Central memory CD8-positive, alpha-beta T cell (primary cell): ENCODE results near the gene MS4A12.
"Not testable (repeated sequence)": the region's sequence is repeated elsewhere in the genome, so short reads cannot be mapped to it uniquely, and the experiment has no call there.

Source experiments
- ATAC-seq: fragments of 150-1000 bp; cut with Tn5 transposase; replicated peaks from 2 replicates; pipeline ENCODE4 v1.10.0; 2022; ENCODE audit warnings: mild to moderate bottlenecking, moderate FRiP score, moderate number of reproducible peaks; ENCODE audit not compliant: poor library complexity, severe bottlenecking; ENCODE audit errors: extremely low read depth
- DNase-seq, 2 donors: peaks; one replicate each; pipeline ENCODE4 v3.0.0; 2021; ENCODE audit warnings: low spot score in 2 of 2
- H3K27ac Mint-ChIP-seq: one replicate; pipeline ENCODE4 v1.8.0; 2022; ENCODE audit warnings: low read depth, mild to moderate bottlenecking, moderate library complexity, mixed read lengths
- H3K27me3 Mint-ChIP-seq: one replicate; pipeline ENCODE4 v1.8.0; 2022; ENCODE audit warnings: mixed read lengths
- H3K36me3 Mint-ChIP-seq: one replicate; pipeline ENCODE4 v1.8.0; 2022; ENCODE audit warnings: mild to moderate bottlenecking, moderate library complexity, mixed read lengths; ENCODE audit not compliant: insufficient read depth
- H3K4me1 Mint-ChIP-seq: one replicate; pipeline ENCODE4 v1.8.0; 2022; ENCODE audit warnings: mixed read lengths
- H3K4me3 Mint-ChIP-seq: one replicate; pipeline ENCODE4 v1.8.0; 2022; ENCODE audit warnings: mild to moderate bottlenecking, moderate library complexity, mixed read lengths
- H3K9me3 Mint-ChIP-seq: one replicate; pipeline ENCODE4 v1.8.0; 2022; ENCODE audit warnings: mixed read lengths

Gene MS4A12, protein sequence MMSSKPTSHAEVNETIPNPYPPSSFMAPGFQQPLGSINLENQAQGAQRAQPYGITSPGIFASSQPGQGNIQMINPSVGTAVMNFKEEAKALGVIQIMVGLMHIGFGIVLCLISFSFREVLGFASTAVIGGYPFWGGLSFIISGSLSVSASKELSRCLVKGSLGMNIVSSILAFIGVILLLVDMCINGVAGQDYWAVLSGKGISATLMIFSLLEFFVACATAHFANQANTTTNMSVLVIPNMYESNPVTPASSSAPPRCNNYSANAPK

GRCh38 chr11:60492488-60493009 is at the start of gene MS4A12:
Gene MS4A12 (plus strand): TSS chr11:60492778. CDS start chr11:60497319, 4,541 bp downstream.
- H3K9me3 Mint-ChIP-seq, result no peaks in the 10 kb centered on the region
- H3K36me3 Mint-ChIP-seq, result no peaks in the 10 kb centered on the region
- H3K4me3 Mint-ChIP-seq, result no peak within 1 kb of the TSS
- peaks cover 28% of the 10 kb centered on the region for H3K27me3 Mint-ChIP-seq
- DNase-seq (no peak), ATAC-seq (no peak)
- no peak within 1 kb of the TSS for H3K27ac Mint-ChIP-seq
- H3K4me1 Mint-ChIP-seq, result no peaks in the 10 kb centered on the region

- Mint-ChIP-seq H3K4me1 (peaks cover 16% of the 10 kb centered on the region), H3K9me3 (no peaks in the 10 kb centered on the region), H3K27me3 (no peaks in the 10 kb centered on the region), H3K4me3 (peak overlapping the region; percentile 81), H3K36me3 (no peaks in the 10 kb centered on the region), H3K27ac (peak overlapping the region; percentile 92)
- ATAC-seq (no peak), DNase-seq (no peak)
Measured at GRCh38 chr11:60447070-60447469, 45.5 kb upstream of the MS4A12 start.

DNA sequence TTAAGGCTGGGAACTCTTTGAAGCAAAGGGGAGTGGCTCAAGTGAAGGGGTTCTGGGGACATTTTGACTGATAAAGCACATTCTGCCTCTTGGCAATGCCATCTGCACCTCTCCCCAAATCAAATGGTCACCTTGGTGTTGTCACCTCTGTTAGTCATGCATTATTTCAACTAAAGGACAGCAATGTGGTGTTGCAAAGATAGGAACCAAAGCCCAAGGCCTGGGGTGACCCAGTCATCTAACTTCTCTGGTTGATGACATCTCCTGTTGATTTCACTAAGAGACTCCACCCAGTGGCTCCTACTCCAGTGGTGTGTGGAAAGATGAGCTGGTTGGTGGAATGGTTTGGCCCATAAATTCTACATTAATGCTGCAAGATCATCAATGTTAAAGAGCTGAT is 44.7 kb upstream of the MS4A12 start:
- peaks cover 16% of the 10 kb centered on the region for H3K4me1 Mint-ChIP-seq
- no peaks in the 10 kb centered on the region for H3K9me3 Mint-ChIP-seq
- no peaks in the 10 kb centered on the region for H3K27me3 Mint-ChIP-seq
- no peaks in the 10 kb centered on the region for H3K36me3 Mint-ChIP-seq
- H3K27ac Mint-ChIP-seq, result no peak overlapping the region
- DNase-seq (no peak), ATAC-seq (no peak)
- no peak overlapping the region for H3K4me3 Mint-ChIP-seq

DNA sequence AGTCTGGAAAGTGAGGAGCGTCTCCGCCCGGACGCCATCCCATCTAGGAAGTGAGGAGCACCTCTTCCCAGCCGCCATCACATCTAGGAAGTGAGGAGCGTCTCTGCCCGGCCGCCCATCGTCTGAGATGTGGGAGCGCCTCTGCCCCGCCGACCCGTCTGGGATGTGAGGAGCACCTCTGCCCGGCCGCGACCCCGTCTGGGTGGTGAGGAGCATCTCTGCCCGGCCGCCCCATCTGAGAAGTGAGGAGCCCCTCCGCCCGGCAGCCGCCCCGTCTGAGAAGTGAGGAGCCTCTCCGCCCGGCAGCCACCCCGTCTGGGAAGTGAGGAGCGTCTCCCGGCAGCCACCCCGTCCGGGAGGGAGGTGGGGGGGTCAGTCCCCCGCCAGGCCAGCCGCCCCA is 41.4 kb upstream of the MS4A12 start:
- ATAC-seq, H3K9me3 Mint-ChIP-seq, H3K27me3 Mint-ChIP-seq, H3K27ac Mint-ChIP-seq, H3K4me3 Mint-ChIP-seq, DNase-seq, H3K36me3 Mint-ChIP-seq: not testable (repeated sequence)
- peaks cover 31% of the 10 kb centered on the region for H3K4me1 Mint-ChIP-seq

- Mint-ChIP-seq H3K27ac (peak overlapping the region; percentile 68), H3K4me3 (no peak overlapping the region), H3K4me1 (peaks cover 39% of the 10 kb centered on the region), H3K36me3 (peaks cover 2% of the 10 kb centered on the region), H3K27me3 (no peaks in the 10 kb centered on the region), H3K9me3 (no peaks in the 10 kb centered on the region)
- no peak for DNase-seq
- ATAC-seq, result no peak
Measured at GRCh38 chr11:60454212-60454611, 38.4 kb upstream of the MS4A12 start.

- Mint-ChIP-seq H3K27me3 (no peaks in the 10 kb centered on the region), H3K9me3 (no peaks in the 10 kb centered on the region), H3K27ac (peak within 1 kb of the TSS; percentile 68), H3K4me3 (peak within 1 kb of the TSS; percentile 53), H3K4me1 (peaks cover 39% of the 10 kb centered on the region), H3K36me3 (peaks cover 2% of the 10 kb centered on the region)
- DNase-seq (peak in 1 of 2 donors; percentile 16), ATAC-seq (peak; percentile 98)
Measured at GRCh38 chr11:60455531-60456042, 37.0 kb upstream of the MS4A12 start, which contains the start of gene MS4A1. Gene MS4A1 (plus strand): TSS chr11:60455847. CDS start chr11:60462375, 6,528 bp downstream.

DNA sequence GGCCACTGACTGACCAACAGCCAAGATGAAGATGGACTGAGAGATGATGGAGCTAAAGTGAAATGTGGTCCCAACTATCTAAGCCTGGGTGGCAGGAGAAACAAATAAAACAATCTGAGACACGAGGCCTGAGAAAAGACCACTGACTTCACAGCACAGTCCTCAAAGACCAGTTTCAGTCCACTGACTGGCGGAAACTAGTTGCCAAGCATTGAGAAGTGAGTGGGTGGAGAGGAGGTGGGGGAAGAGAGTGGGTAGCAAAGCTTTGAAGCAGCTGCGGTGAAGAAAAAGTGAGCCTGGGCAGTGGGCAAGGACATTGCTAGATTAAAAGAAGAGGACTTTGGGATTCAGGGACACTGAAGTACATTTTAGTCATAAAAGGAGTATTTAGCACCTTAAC is 35.0 kb upstream of the MS4A12 start:
- no peak for DNase-seq
- no peaks in the 10 kb centered on the region for H3K9me3 Mint-ChIP-seq
- no peak for ATAC-seq
- no peaks in the 10 kb centered on the region for H3K27me3 Mint-ChIP-seq
- peak overlapping the region; percentile 53 for H3K4me3 Mint-ChIP-seq
- H3K27ac Mint-ChIP-seq, result peak overlapping the region; percentile 5
- peaks cover 4% of the 10 kb centered on the region for H3K36me3 Mint-ChIP-seq
- H3K4me1 Mint-ChIP-seq, result peaks cover 39% of the 10 kb centered on the region

GRCh38 chr11:60459345-60459744 is 33.2 kb upstream of the MS4A12 start:
- no peaks in the 10 kb centered on the region for H3K27me3 Mint-ChIP-seq
- H3K27ac Mint-ChIP-seq, result no peak overlapping the region
- ATAC-seq (no peak), DNase-seq (no peak)
- no peak overlapping the region for H3K4me3 Mint-ChIP-seq
- peaks cover 9% of the 10 kb centered on the region for H3K36me3 Mint-ChIP-seq
- H3K9me3 Mint-ChIP-seq, result no peaks in the 10 kb centered on the region
- peaks cover 37% of the 10 kb centered on the region for H3K4me1 Mint-ChIP-seq

DNA sequence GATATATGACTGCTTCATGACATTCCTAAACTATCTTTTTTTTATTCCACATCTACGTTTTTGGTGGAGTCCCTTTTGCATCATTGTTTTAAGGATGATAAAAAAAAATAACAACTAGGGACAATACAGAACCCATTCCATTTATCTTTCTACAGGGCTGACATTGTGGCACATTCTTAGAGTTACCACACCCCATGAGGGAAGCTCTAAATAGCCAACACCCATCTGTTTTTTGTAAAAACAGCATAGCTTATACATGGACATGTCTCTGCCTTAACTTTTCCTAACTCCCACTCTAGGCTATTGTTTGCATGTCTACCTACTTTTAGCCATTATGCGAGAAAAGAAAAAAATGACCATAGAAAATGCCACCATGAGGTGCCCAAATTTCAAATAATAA is 23.7 kb upstream of the MS4A12 start:
- Mint-ChIP-seq H3K36me3 (peaks cover 25% of the 10 kb centered on the region), H3K9me3 (no peaks in the 10 kb centered on the region), H3K4me1 (no peaks in the 10 kb centered on the region), H3K27me3 (peaks cover 10% of the 10 kb centered on the region), H3K4me3 (no peak overlapping the region), H3K27ac (no peak overlapping the region)
- ATAC-seq (no peak), DNase-seq (no peak)

DNA sequence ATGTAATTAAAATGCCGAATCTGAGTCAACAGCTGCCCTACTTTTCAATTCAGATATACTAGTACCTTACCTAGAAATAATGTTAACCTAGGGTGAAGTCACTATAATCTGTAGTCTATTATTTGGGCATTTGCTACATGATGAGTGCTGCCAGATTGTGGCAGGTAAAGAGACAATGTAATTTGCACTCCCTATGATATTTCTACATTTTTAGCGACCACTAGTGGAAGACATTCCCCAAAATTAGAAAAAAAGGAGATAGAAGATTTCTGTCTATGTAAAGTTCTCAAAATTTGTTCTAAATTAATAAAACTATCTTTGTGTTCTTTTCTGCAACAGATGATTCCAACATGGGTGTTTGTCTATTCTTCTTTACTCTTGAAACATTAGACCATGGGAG is 22.9 kb upstream of the MS4A12 start:
- Mint-ChIP-seq H3K4me1 (no peaks in the 10 kb centered on the region), H3K27me3 (peaks cover 10% of the 10 kb centered on the region), H3K36me3 (peaks cover 24% of the 10 kb centered on the region), H3K9me3 (no peaks in the 10 kb centered on the region), H3K27ac (no peak overlapping the region), H3K4me3 (no peak overlapping the region)
- ATAC-seq, result no peak
- no peak for DNase-seq

DNA sequence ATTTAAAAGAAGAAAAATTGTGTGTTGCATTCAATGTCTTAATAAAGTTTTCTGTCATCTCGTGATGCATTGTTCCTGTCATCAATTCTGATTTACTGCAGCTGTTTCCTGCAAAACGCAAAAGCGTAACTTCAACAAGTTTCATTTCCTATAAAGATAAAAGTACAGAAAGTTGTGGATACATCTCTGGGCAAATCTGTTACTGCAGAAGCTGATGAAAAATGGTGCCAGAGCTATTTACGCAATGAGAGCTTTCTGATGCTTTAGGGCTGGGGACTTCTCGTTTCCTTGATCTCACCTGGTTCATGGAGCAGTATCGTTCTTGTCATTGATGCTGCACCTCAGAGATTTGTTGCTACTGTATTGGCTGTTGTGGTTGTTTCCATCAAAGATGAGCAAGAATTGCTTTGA is 15.5 kb upstream of the MS4A12 start:
- DNase-seq, result no peak
- Mint-ChIP-seq H3K36me3 (no peaks in the 10 kb centered on the region), H3K9me3 (no peaks in the 10 kb centered on the region), H3K27me3 (peaks cover 10% of the 10 kb centered on the region), H3K4me3 (no peak overlapping the region), H3K27ac (no peak overlapping the region), H3K4me1 (no peaks in the 10 kb centered on the region)
- peak; percentile 28 for ATAC-seq

DNA sequence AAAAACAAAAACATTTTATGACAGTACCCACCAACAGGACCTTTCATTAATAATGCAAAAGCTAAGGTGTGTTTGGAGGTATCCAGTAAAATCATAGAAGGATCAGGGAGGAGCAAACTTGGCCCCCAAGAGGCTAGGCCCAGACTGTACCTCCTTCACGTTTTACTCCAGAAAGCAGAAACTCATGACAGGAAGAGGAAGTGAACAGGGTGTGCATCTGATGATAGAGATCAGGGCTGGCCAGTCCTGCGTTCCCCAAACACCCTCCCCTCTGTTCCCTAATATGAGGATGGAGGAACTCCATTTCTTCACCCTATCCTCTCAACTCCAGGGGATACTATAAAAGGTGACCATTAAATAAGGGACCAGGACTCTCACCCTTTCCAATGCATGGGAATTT is 10.2 kb upstream of the MS4A12 start:
- H3K27ac Mint-ChIP-seq, result no peak overlapping the region
- H3K4me1 Mint-ChIP-seq, result peaks cover 8% of the 10 kb centered on the region
- no peaks in the 10 kb centered on the region for H3K36me3 Mint-ChIP-seq

DNA sequence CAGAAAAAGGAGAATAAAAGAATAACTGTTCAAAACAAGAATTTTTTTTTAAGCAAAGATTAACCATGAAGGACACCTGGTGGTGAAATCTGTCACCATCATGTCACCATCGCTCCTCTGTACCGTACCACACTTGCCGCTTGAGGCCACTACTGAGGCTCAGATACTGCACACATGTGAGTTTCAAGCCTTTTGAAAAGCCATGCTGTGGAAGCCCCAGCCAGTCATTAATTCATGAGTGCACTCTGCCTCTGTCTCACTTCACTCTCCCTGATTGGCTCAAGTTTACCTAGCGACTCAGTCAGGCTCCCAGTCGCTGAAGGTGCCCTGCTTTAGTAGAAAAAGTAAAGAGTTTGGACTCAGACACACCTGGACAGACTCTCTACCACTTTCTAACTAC is 6.6 kb upstream of the MS4A12 start:
- ATAC-seq (peak; percentile 82), DNase-seq (no peak)
- no peaks in the 10 kb centered on the region for H3K36me3 Mint-ChIP-seq
- no peak overlapping the region for H3K27ac Mint-ChIP-seq
- H3K4me3 Mint-ChIP-seq, result no peak overlapping the region
- H3K4me1 Mint-ChIP-seq, result peaks cover 8% of the 10 kb centered on the region
- peaks cover 9% of the 10 kb centered on the region for H3K27me3 Mint-ChIP-seq
- no peaks in the 10 kb centered on the region for H3K9me3 Mint-ChIP-seq

More for the DNA sequence above, 10.2 kb upstream of the MS4A12 start:
- Mint-ChIP-seq H3K9me3 (no peaks in the 10 kb centered on the region), H3K27me3 (peaks cover 9% of the 10 kb centered on the region), H3K4me3 (no peak overlapping the region)
- DNase-seq (no peak), ATAC-seq (no peak)
